ENCODE data around the gene KRTAP3-3.

DNA sequence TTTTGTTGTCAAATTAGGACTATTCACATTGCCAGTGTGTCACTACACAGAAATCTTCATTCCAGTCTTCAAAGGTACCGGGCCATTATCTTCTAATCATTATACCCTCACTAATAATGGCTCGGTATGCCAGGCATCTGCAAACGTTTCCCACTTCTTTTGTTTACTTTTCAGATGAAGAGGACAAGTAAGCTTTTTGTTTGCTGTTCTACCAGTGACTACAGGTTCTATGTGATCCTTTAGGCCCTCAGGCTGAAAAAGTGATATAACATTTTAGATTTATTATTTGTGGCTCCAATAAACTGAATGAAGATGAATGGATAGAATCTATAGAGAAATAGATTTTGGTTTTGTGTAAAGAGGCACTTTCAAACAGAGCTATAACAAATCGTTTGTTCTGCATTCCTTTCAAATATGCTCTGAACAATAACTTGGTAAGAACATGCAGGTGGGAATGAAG is 15.4 kb upstream of the KRTAP3-3 start:
- TF ChIP-seq, protein P1, sequence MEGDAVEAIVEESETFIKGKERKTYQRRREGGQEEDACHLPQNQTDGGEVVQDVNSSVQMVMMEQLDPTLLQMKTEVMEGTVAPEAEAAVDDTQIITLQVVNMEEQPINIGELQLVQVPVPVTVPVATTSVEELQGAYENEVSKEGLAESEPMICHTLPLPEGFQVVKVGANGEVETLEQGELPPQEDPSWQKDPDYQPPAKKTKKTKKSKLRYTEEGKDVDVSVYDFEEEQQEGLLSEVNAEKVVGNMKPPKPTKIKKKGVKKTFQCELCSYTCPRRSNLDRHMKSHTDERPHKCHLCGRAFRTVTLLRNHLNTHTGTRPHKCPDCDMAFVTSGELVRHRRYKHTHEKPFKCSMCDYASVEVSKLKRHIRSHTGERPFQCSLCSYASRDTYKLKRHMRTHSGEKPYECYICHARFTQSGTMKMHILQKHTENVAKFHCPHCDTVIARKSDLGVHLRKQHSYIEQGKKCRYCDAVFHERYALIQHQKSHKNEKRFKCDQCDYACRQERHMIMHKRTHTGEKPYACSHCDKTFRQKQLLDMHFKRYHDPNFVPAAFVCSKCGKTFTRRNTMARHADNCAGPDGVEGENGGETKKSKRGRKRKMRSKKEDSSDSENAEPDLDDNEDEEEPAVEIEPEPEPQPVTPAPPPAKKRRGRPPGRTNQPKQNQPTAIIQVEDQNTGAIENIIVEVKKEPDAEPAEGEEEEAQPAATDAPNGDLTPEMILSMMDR (IDR thresholded peaks at IDR 0.05), result no peak
- no peak for TF ChIP-seq ZFX (IDR thresholded peaks at IDR 0.05; ENCODE audit: borderline replicate concordance)

Measured in 22Rv1 (cell line).